ENCODE data around the gene HIP1R.

DNA sequence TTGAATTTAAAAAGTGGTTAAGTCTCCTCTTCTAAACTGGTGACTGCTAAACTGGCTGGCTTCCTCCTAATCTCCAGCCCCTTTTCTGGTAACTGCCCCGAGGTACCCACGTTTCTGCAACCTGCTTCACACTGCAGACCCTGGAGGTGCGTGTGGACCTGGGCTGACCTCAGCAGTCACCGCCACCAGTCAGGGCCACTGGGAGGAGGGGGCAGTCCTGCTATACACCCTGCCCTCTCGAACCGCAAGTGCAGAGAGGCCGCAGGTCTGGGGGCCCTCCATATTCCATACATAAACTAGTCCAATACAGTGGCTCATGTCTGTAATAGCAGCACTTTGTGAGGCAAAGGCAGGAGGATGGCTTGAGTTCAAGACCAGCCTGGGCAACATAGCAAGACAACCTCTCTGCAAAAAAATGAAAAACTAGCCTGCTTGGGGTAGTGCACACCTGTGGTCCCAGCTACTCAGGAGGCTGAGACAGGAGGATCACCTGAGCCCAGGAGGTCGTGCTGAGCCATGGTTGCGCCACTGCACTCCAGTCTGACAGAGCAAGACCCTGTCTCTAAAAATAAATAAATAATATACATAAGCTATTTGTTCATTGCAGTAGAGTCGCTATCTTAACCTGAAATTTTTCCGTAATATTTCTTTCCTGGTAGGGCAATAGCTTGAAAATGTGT lies 35.0 kb downstream of the HIP1R start:
- no peak for TF ChIP-seq EZH2 (optimal IDR thresholded peaks at IDR 0.05; ENCODE audit: low read depth, low read length)
- TF ChIP-seq, protein P1, sequence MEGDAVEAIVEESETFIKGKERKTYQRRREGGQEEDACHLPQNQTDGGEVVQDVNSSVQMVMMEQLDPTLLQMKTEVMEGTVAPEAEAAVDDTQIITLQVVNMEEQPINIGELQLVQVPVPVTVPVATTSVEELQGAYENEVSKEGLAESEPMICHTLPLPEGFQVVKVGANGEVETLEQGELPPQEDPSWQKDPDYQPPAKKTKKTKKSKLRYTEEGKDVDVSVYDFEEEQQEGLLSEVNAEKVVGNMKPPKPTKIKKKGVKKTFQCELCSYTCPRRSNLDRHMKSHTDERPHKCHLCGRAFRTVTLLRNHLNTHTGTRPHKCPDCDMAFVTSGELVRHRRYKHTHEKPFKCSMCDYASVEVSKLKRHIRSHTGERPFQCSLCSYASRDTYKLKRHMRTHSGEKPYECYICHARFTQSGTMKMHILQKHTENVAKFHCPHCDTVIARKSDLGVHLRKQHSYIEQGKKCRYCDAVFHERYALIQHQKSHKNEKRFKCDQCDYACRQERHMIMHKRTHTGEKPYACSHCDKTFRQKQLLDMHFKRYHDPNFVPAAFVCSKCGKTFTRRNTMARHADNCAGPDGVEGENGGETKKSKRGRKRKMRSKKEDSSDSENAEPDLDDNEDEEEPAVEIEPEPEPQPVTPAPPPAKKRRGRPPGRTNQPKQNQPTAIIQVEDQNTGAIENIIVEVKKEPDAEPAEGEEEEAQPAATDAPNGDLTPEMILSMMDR (IDR thresholded peaks at IDR 0.05; ENCODE audit: low read length): no peak
- TF ChIP-seq EZH2phosphoT487 (IDR thresholded peaks at IDR 0.05; ENCODE audit: low read length): no peak
